Ectodermal cell (in vitro differentiated cells): Measurements from ENCODE around the gene PDLIM5. TPM values are rescaled to one million over a fixed set of nuclear protein-coding genes. Genes with fewer than 3 reads are reported as not detected.
A peak's percentile ranks its signal among the peaks of the same experiment; 100 is the strongest.
"Not testable (repeated sequence)": the region's sequence is repeated elsewhere in the genome, so short reads cannot be mapped to it uniquely, and the experiment has no call there.

Experiments used
- H3K27ac ChIP-seq: 2 replicates; pipeline ENCODE4 v1.7.0; 2013; ENCODE audit warnings: mild to moderate bottlenecking, low read depth, low read length; ENCODE audit not compliant: insufficient read depth, poor library complexity, severe bottlenecking
- H3K27me3 ChIP-seq: 2 replicates; pipeline ENCODE4 v1.7.0; 2013; ENCODE audit warnings: mild to moderate bottlenecking, low read length; ENCODE audit not compliant: insufficient read depth, control insufficient read depth, poor library complexity, severe bottlenecking
- H3K36me3 ChIP-seq: one replicate; pipeline ENCODE4 v1.7.0; 2013; ENCODE audit warnings: low read length; ENCODE audit not compliant: control insufficient read depth, insufficient read depth
- H3K4me1 ChIP-seq: one replicate; pipeline ENCODE4 v1.7.0; 2013; ENCODE audit warnings: low read length; ENCODE audit not compliant: control insufficient read depth, insufficient read depth
- H3K4me3 ChIP-seq: 2 replicates; pipeline ENCODE4 v1.7.0; 2013; ENCODE audit warnings: low read depth, low read length, control low read depth; ENCODE audit not compliant: insufficient read depth
- H3K9me3 ChIP-seq: 2 replicates; pipeline ENCODE4 v1.7.0; 2013; ENCODE audit warnings: mild to moderate bottlenecking, low read length, moderate library complexity; ENCODE audit not compliant: control insufficient read depth
- WGBS, 2 experiments: methylation state at CpG; one replicate each; pipeline ENCODE4 v1.1.7; 2013; ENCODE audit warnings: missing lambda C conversion rate in 2 of 2; 5-methylcytosine and 5-hydroxymethylcytosine counted together
- polyA plus RNA-seq, 4 experiments: library from polyadenylated mRNA; stranded (reverse); fragments of 50-300 nt; gene quantifications; one replicate each; pipeline ENCODE4 v1.2.3, GENCODE V29; 2013

PDLIM5 gene, protein sequence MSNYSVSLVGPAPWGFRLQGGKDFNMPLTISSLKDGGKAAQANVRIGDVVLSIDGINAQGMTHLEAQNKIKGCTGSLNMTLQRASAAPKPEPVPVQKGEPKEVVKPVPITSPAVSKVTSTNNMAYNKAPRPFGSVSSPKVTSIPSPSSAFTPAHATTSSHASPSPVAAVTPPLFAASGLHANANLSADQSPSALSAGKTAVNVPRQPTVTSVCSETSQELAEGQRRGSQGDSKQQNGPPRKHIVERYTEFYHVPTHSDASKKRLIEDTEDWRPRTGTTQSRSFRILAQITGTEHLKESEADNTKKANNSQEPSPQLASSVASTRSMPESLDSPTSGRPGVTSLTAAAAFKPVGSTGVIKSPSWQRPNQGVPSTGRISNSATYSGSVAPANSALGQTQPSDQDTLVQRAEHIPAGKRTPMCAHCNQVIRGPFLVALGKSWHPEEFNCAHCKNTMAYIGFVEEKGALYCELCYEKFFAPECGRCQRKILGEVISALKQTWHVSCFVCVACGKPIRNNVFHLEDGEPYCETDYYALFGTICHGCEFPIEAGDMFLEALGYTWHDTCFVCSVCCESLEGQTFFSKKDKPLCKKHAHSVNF
- polyA plus RNA-seq (2013, experiment 1 of 4): 45.2 TPM
- polyA plus RNA-seq (2013, experiment 2 of 4): 39.6 TPM
- polyA plus RNA-seq (2013, experiment 3 of 4): 29.0 TPM
- polyA plus RNA-seq (2013, experiment 4 of 4): 37.0 TPM

DNA sequence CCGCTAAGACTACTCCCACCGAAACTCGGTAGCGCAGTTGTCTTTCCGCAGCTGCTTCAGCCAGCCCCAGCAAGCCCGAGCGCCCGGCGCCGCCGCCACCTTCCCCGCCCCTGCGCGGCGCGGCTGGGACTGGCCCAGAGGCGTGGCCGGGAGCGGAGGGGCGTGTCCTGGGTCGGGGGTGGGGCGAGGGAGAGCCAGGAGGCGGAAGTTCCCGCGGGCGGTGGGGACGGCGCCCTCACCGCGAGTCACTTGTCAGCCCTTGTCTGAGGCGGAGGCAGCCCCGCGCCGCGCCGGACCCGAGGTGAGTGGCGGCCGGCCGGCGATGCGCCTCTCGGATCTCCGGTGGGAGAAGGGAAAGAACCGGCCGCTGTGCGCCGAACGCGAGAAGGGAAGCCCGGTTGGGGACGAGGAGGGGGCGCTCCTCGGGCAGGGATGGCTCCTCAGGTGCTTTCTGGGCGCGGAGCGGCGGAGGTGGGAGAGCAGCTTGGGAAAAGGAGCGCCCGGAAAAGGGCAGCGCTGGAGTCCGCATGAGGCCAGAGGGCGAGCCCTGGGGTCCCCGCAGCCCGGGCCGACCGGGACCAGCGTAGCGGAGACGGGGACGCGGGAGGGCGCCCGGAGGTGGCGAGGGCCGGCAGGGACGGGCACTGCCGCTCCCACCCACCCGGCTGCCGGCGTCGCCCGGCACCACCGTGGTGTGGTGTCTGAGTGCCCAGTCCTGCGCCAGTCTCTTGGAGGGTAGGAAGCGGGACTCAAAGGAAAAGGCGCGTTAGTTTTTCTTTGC lies at the start of gene PDLIM5:
Gene PDLIM5, plus strand, starts transcription at position 248 of the 781 bp plus-strand sequence. CDS start 3,347 bp downstream, outside the sequence.
- no peaks in the 10 kb centered on the region for H3K9me3 ChIP-seq
- WGBS, 2 experiments: 0 to 1% methylated on average over 88 of the region's 88 CpGs
- H3K4me3 ChIP-seq: peak within 1 kb of the TSS; percentile 87
- H3K27ac ChIP-seq: peak within 1 kb of the TSS; percentile 74
- H3K27me3 ChIP-seq: peaks cover 5% of the 10 kb centered on the region
- peaks cover 9% of the 10 kb centered on the region for H3K4me1 ChIP-seq
- peaks cover 4% of the 10 kb centered on the region for H3K36me3 ChIP-seq

DNA sequence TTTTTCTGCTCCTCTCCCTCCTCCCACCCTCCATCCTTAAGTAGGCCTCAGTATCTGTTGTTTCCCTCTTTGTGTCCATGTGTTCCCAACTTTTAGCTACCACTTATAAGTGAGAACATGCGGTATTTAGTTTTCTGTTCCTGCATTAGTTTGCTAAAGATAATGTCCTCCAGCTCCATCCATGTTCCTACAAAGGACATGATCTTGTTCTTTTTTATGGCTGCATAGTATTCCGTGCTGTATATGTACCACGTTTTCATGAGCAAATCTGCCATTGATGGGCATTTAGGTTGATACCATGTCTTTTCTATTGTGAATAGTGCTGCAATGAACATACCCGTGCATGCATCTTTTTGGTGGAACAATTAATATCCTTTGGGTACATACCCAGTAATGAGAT lies 49.3 kb upstream of the PDLIM5 start:
- not testable (repeated sequence) for H3K27me3 ChIP-seq, H3K9me3 ChIP-seq, H3K4me1 ChIP-seq, H3K4me3 ChIP-seq, H3K27ac ChIP-seq, H3K36me3 ChIP-seq
- WGBS, 2 experiments: 93% methylated on average over 4 of the region's 4 CpGs

DNA sequence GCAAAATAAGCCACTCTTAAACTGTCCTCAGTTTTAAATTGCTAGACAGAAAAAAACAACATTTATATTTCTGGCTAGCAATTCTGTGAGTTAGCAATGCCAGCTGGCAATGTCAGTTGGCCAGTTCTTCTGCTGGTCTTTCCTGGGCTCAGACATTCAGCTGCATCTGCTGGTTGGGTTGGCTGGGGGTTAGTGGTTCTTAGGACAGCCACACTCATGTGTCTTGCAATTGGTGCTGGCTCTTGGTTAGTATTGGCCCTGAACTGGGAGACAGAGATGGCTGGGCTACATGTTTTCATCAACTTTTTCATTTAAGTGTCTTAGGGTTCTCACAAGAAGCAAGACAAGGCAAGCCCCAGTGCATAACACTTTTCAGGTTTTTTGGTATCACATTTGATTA lies 48.0 kb upstream of the PDLIM5 start:
- H3K36me3 ChIP-seq: no peaks in the 10 kb centered on the region
- H3K27ac ChIP-seq: no peak overlapping the region
- no peaks in the 10 kb centered on the region for H3K27me3 ChIP-seq
- H3K9me3 ChIP-seq: no peaks in the 10 kb centered on the region
- peaks cover 3% of the 10 kb centered on the region for H3K4me1 ChIP-seq
- no peak overlapping the region for H3K4me3 ChIP-seq

DNA sequence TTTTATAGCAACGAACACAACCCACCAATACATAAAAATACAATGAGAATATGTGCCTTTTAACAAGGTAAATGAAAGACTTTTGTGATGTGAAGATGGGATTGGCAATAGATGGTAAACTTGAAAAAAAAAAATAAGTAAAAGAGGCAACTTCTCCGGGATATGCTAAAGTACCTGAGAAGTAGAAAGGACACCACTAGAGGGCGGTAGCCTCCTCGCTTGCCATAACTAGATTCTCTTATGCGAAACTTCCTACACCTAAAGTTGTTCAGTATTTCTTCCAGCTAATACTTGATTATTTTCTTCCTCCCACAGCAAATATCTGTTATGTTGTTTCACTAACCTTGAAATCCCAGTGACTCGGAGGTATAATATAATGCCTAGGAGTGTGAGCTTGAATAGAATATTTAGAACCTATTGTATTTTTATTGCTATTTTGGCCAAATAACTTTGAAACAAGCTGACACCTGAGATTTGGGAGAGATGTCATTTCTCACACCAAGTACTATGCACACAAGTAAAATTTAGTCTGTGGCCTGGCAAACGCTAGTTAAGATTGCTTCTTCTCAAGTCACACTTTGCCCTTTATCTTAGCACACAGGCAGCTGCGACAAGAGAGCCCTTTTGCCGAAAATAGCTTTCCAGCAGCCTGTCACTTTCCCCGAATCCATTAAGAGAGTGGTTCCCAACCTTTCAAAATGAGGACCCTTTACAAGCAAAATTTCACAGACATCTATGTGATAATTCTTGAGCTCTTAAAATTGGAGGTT lies 44.9 kb upstream of the PDLIM5 start:
- Histone ChIP-seq H3K4me3 (no peak overlapping the region), H3K36me3 (no peaks in the 10 kb centered on the region), H3K9me3 (no peaks in the 10 kb centered on the region), H3K27ac (no peak overlapping the region), H3K4me1 (peaks cover 3% of the 10 kb centered on the region), H3K27me3 (no peaks in the 10 kb centered on the region)
- WGBS, 2 experiments: 45 to 48% methylated on average over 8 to 9 of the region's 10 CpGs

DNA sequence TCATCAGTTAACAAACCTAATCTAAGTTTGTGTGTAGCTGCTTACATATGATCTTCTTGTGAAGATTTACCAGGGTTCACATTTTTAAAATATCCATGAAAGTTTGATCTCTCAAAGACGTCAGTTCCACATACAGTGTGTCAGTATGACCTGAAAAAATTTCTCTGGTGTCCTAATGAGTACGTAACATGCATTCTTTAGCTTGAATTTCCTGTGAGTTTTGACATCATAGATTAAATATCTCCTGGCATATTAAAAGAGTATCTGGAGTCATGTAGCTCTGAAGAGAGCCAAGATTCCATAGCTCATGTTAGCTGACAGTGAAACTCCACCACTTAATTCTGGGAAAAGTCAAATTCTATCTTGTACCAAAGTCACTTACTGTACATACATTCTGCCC lies 43.9 kb upstream of the PDLIM5 start:
- Histone ChIP-seq H3K27ac (no peak overlapping the region), H3K4me3 (no peak overlapping the region), H3K36me3 (no peaks in the 10 kb centered on the region), H3K9me3 (no peaks in the 10 kb centered on the region), H3K4me1 (peaks cover 3% of the 10 kb centered on the region), H3K27me3 (no peaks in the 10 kb centered on the region)
- 97 to 98% methylated on average over 2 of the region's 2 CpGs for WGBS, 2 experiments

DNA sequence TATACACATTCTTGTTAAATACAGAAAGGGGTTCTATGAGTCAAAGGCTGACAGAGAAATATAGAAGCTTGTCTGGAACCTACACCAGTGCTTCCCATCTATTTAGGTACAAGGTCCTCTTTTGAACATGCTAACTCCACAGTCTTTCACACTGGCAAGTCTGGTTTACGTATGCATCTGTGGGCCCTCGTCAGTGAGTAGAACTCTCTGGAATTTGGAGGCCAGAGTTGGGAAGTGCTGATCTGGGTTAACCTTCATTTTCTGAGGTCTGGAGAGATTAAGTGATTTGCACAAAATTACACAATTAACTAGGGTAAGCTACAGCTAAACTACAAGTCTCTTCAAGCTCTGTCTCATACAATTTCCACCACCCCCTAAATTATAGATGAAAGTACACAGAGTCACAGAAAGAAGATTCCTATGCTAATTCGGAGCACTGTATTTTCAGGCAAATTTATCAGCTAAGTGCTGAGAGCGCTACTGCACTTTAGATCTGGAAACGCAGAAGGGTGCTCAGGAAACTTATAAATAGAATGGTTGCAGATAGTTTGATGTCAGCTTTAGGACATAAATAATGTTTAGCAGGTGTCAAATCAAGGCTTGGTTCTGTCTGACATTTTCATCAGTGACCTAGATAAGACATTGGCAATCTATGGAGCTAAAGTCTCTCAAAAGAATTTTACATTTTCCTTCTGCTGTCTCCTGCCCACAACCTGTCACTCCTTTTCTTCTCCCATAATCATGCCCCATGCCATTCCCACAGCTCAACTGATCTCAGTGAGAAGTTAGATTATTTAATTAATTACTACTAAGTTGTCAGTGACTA lies 43.0 kb upstream of the PDLIM5 start:
- peaks cover 3% of the 10 kb centered on the region for H3K4me1 ChIP-seq
- WGBS, 2 experiments: 79 to 89% methylated on average over 4 to 5 of the region's 5 CpGs
- H3K27ac ChIP-seq: no peak overlapping the region
- H3K9me3 ChIP-seq: no peaks in the 10 kb centered on the region
- H3K36me3 ChIP-seq: no peaks in the 10 kb centered on the region
- H3K27me3 ChIP-seq: no peaks in the 10 kb centered on the region
- H3K4me3 ChIP-seq: no peak overlapping the region

DNA sequence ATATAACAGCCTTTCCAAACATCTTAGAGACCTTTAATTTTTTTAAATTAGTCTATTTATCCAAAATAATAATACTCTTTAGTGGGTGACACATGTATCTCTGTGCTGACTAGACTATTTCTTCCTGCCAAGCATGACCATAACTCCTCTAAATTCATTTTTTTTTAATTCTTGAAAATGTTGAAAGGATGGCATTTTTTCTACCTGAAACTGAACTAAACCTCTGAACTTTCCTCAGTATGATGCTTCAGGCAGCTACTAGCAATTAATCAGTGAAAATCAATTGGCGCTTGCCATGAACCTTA lies 42.4 kb upstream of the PDLIM5 start:
- H3K27me3 ChIP-seq: no peaks in the 10 kb centered on the region
- no peak overlapping the region for H3K4me3 ChIP-seq
- no peak overlapping the region for H3K27ac ChIP-seq
- H3K4me1 ChIP-seq: peaks cover 3% of the 10 kb centered on the region
- no peaks in the 10 kb centered on the region for H3K9me3 ChIP-seq
- no peaks in the 10 kb centered on the region for H3K36me3 ChIP-seq
- WGBS, 2 experiments: 100% methylated on average over 1 of the region's 1 CpG; no CpG with 5 or more reads in 1 of the 2 experiments

DNA sequence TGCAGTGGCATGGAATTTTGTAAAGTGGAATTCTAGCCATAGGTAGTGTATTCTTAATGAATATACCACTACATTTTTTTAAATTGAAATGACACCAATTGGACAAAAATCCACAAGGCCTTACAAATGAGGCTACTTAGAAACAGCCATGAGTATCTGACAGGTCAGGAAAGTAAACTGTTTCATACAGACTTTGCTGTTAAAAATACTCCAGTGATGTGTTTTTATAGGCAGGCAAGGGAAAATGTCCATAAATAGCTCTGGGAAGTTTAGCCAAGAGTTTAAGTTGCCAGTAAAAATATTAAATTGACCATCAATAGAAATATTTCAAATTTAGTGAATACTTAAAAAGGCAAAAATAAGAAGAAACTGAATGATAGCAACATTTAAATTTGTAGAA lies 41.8 kb upstream of the PDLIM5 start:
- Histone ChIP-seq H3K9me3 (no peaks in the 10 kb centered on the region), H3K27ac (no peak overlapping the region), H3K27me3 (no peaks in the 10 kb centered on the region), H3K4me3 (no peak overlapping the region), H3K4me1 (peaks cover 3% of the 10 kb centered on the region), H3K36me3 (no peaks in the 10 kb centered on the region)

DNA sequence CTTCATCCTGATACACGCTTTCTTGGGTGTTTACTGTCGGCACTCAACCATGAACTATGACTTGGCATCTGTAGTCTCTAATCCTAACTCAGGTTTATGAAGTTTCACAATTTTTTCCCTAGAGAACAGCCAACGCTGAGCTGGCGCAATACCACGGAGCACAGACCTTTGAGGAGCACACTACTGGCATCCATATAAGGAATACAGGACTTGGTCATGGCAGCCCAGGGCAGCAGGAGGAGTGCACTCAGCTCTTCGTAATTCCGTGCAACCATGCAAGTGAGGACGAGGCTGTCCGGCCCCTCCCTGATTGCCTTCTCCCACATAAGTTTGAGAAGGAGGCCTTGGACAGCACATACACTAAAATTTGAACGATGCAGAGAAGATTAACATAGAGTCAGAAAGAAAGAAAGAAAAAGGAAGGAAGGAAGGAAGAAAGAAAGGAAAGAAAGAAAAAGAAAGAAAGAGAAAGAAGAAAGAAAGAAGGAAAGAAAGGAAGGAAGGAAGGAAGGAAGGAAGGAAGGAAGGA lies 41.0 kb upstream of the PDLIM5 start:
- Histone ChIP-seq H3K36me3 (no peaks in the 10 kb centered on the region), H3K4me3 (no peak overlapping the region), H3K27me3 (no peaks in the 10 kb centered on the region), H3K4me1 (peaks cover 3% of the 10 kb centered on the region), H3K9me3 (no peaks in the 10 kb centered on the region), H3K27ac (no peak overlapping the region)
- WGBS, 2 experiments: 95 to 96% methylated on average over 10 of the region's 10 CpGs
